Neuronal stem cell (in vitro differentiated cells): Measurements from ENCODE around the gene PLA2G7.

Source experiments
- DNase-seq: peaks from one replicate; pipeline ENCODE4 v3.0.0-alpha.2; 2013; ENCODE audit warnings: low spot score
- H2AFZ ChIP-seq: one replicate; pipeline ENCODE4 v1.6.1; 2013; ENCODE audit warnings: mild to moderate bottlenecking, low read length, inconsistent platforms
- H2AK5ac ChIP-seq: 2 replicates; pipeline ENCODE4 v1.6.1; 2013; ENCODE audit warnings: low read depth, mild to moderate bottlenecking, inconsistent platforms, low read length, moderate library complexity, mixed read lengths
- H2BK120ac ChIP-seq: 2 replicates; pipeline ENCODE4 v1.6.1; 2013; ENCODE audit warnings: low read depth, mild to moderate bottlenecking, inconsistent platforms, low read length, moderate library complexity, mixed read lengths
- H2BK12ac ChIP-seq: one replicate; pipeline ENCODE4 v1.6.1; 2013; ENCODE audit warnings: low read length, inconsistent platforms
- H2BK15ac ChIP-seq: 2 replicates; pipeline ENCODE4 v1.6.1; 2013; ENCODE audit warnings: mild to moderate bottlenecking, low read length, inconsistent platforms, mixed read lengths
- H2BK5ac ChIP-seq: one replicate; pipeline ENCODE4 v1.6.1; 2013; ENCODE audit warnings: inconsistent platforms, mild to moderate bottlenecking, low read length, moderate library complexity
- H3K14ac ChIP-seq: one replicate; pipeline ENCODE4 v1.6.1; 2013; ENCODE audit warnings: low read length, inconsistent platforms
- H3K18ac ChIP-seq: 2 replicates; pipeline ENCODE4 v1.6.1; 2013; ENCODE audit warnings: low read length, inconsistent platforms
- H3K23ac ChIP-seq: 2 replicates; pipeline ENCODE4 v1.6.1; 2013; ENCODE audit warnings: low read depth, mild to moderate bottlenecking, mixed read lengths, low read length, inconsistent platforms; ENCODE audit not compliant: poor library complexity
- H3K27ac ChIP-seq: replicated peaks from 3 replicates; pipeline ENCODE4 v1.5.1; 2013; ENCODE audit warnings: low read length, inconsistent platforms
- H3K27me3 ChIP-seq, 3 experiments: 2 replicates each; pipeline ENCODE4 v1.6.1; 2013; ENCODE audit warnings: low read length in 3 of 3, mild to moderate bottlenecking in 2 of 3, inconsistent platforms in 1 of 3, low read depth in 1 of 3, mixed read lengths in 1 of 3, moderate library complexity in 1 of 3; ENCODE audit not compliant: control insufficient read depth in 3 of 3, insufficient read depth in 3 of 3
- H3K36me3 ChIP-seq, 2 donors: replicated peaks in 1 of 2; 2 replicates each; pipeline ENCODE4 v1.6.1; 2013; ENCODE audit warnings: low read length in 2 of 2; ENCODE audit not compliant: control insufficient read depth in 2 of 2, insufficient read depth in 2 of 2
- H3K4ac ChIP-seq: 2 replicates; pipeline ENCODE4 v1.6.1; 2013; ENCODE audit warnings: inconsistent platforms, mild to moderate bottlenecking, low read length, moderate library complexity
- H3K4me1 ChIP-seq, 2 donors: 1 replicate in 1 of 2; 2 replicates in 1 of 2; pipeline ENCODE4 v1.6.1; 2013; ENCODE audit warnings: low read length in 2 of 2, low read depth in 1 of 2; ENCODE audit not compliant: control insufficient read depth in 2 of 2, insufficient read depth in 1 of 2
- H3K4me2 ChIP-seq: one replicate; pipeline ENCODE4 v1.6.1; 2013; ENCODE audit warnings: mild to moderate bottlenecking, low read length, inconsistent platforms; ENCODE audit not compliant: insufficient read depth, poor library complexity, severe bottlenecking
- H3K4me3 ChIP-seq, 2 donors: 2 replicates each; pipeline ENCODE4 v1.5.1; 2013; ENCODE audit warnings: low read length in 2 of 2, mild to moderate bottlenecking in 2 of 2, inconsistent platforms in 1 of 2, moderate library complexity in 1 of 2
- H3K79me1 ChIP-seq: one replicate; pipeline ENCODE4 v1.6.1; 2013; ENCODE audit warnings: low read depth, mild to moderate bottlenecking, inconsistent platforms, low read length, moderate library complexity
- H3K9ac ChIP-seq: one replicate; pipeline ENCODE4 v1.6.1; 2013; ENCODE audit warnings: mild to moderate bottlenecking, low read depth, low read length, inconsistent platforms; ENCODE audit not compliant: poor library complexity
- H3K9me3 ChIP-seq, 2 donors: replicated peaks in 1 of 2; 2 replicates each; pipeline versions ENCODE3 to v1.6.1; 2013; ENCODE audit warnings: low read length in 2 of 2, mild to moderate bottlenecking in 2 of 2, inconsistent platforms in 1 of 2, low read depth in 1 of 2, mixed read lengths in 1 of 2, moderate library complexity in 1 of 2; ENCODE audit not compliant: control insufficient read depth in 2 of 2, insufficient read depth in 1 of 2
- H4K8ac ChIP-seq: one replicate; pipeline ENCODE4 v1.6.1; 2013; ENCODE audit warnings: low read depth, mild to moderate bottlenecking, inconsistent platforms, low read length, moderate library complexity
- H4K91ac ChIP-seq: one replicate; pipeline ENCODE4 v1.6.1; 2013; ENCODE audit warnings: low read length, low read depth, mild to moderate bottlenecking, inconsistent platforms; ENCODE audit not compliant: poor library complexity
- WGBS, 2 donors: extraction: QIAGEN DNeasy Blood & Tissue Kit; methylation state at CpG; one replicate each; pipeline ENCODE4 v1.1.7; 2013; ENCODE audit warnings: missing lambda C conversion rate in 2 of 2, mixed read lengths in 1 of 2; ENCODE audit not compliant: insufficient read length in 2 of 2, insufficient replicate concordance in 1 of 2; ENCODE audit errors: extremely low coverage in 2 of 2; 5-methylcytosine and 5-hydroxymethylcytosine counted together

Gene PLA2G7

GRCh38 chr6:46735720-46736031 lies 501 bp upstream of the PLA2G7 start:
- Histone ChIP-seq H3K4me1 (peaks cover 2 to 3% of the 10 kb centered on the region in 2 donors), H2BK120ac (no peak overlapping the region), H3K36me3 (no peaks in the 10 kb centered on the region), H3K14ac (peak overlapping the region; percentile 60), H4K91ac (no peak overlapping the region), H3K27me3 (peaks cover 0 to 57% (median 9%) of the 10 kb centered on the region in 3 experiments), H3K4me2 (peak overlapping the region; percentile 90), H3K9me3 (no peaks in the 10 kb centered on the region), H4K8ac (no peak overlapping the region), H3K18ac (no peak overlapping the region), H3K4ac (no peak overlapping the region), H3K79me1 (no peaks in the 10 kb centered on the region), H2BK5ac (peak overlapping the region; percentile 55), H2BK15ac (peak overlapping the region; percentile 79), H2AFZ (peak overlapping the region; percentile 92), H3K23ac (no peak overlapping the region), H3K4me3 (peak overlapping the region in 1 of 2 donors; percentile 90), H2BK12ac (no peak overlapping the region), H3K9ac (no peak overlapping the region), H2AK5ac (no peak overlapping the region), H3K27ac (no peak overlapping the region)
- WGBS, 2 donors = no CpG with 5 or more reads among the region's 8 CpGs
- no peak for DNase-seq

DNA sequence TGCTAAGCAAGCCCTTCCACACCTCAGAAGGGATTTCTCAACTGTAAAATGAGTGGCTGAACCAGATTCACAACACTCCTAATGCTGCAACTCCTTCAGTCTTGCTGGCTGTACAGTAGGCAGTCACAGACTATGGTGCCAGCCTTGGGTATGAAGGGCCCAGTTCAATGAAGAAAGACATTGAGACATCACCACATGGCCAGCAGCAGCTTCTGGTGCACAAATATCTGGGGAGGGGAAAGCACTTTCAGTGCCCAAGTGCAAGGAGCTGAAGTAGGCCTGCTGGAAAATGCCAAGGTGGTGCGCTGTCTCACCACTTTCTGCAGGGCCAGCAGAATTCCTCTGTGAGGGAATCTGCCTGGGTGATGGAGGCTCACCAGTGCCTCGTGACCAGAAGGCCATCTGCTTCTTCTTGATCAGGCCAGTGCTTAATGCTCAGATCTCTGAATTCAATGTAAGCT lies 1.8 kb downstream of the PLA2G7 start:
- Histone ChIP-seq H3K36me3 (no peaks in the 10 kb centered on the region), H2BK12ac (no peak overlapping the region), H2AFZ (no peak overlapping the region), H3K9ac (peak overlapping the region; percentile 13), H3K4ac (no peak overlapping the region), H3K23ac (no peak overlapping the region), H3K4me3 (no peak overlapping the region), H2BK15ac (no peak overlapping the region), H3K14ac (no peak overlapping the region), H3K9me3 (no peaks in the 10 kb centered on the region), H3K27me3 (peaks cover 0 to 57% (median 9%) of the 10 kb centered on the region in 3 experiments), H3K4me2 (no peak overlapping the region), H2AK5ac (no peak overlapping the region), H3K18ac (peak overlapping the region; percentile 42), H2BK120ac (no peak overlapping the region), H3K4me1 (peaks cover 2 to 3% of the 10 kb centered on the region in 2 donors), H4K8ac (no peak overlapping the region), H3K27ac (no peak overlapping the region), H3K79me1 (no peaks in the 10 kb centered on the region), H4K91ac (no peak overlapping the region), H2BK5ac (no peak overlapping the region)
- no CpG with 5 or more reads among the region's 2 CpGs for WGBS, 2 donors
- DNase-seq = no peak

DNA sequence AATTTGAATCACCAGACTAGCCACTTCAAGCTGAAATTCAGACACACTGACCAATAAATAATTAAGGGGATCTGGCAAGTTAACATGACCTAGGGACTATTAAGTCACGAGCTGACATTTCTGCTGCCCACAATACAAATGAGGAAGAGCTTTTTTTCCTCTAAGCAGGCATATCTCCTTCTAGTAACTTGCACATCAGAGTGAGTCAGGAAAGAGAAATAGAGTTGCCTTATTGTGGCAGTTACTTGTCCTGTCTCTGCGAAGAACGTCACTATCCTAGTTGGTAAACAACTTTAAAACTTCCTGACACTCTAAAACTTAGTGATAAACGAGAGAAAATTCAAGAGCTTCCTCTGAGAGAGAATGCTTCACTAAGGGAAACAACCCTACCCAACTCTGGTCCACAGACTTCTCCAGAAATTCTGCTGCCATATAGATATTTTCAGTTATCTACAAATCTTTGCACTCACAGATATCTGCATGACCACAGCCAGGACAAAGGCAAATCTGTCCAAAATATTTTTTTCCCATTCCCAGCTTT lies 4.2 kb downstream of the PLA2G7 start:
- Histone ChIP-seq H3K9ac (no peak overlapping the region), H2AK5ac (no peak overlapping the region), H3K4me3 (no peak overlapping the region), H3K4me2 (no peak overlapping the region), H3K14ac (no peak overlapping the region), H3K4ac (no peak overlapping the region), H3K36me3 (no peaks in the 10 kb centered on the region), H2BK12ac (no peak overlapping the region), H3K27ac (no peak overlapping the region), H3K9me3 (no peaks in the 10 kb centered on the region), H2BK5ac (no peak overlapping the region), H2BK120ac (no peak overlapping the region), H3K27me3 (peaks cover 0 to 39% (median 4%) of the 10 kb centered on the region in 3 experiments), H3K4me1 (peaks cover 2 to 3% of the 10 kb centered on the region in 2 donors), H2AFZ (no peak overlapping the region), H3K79me1 (no peaks in the 10 kb centered on the region), H4K8ac (no peak overlapping the region), H3K23ac (no peak overlapping the region), H4K91ac (no peak overlapping the region), H3K18ac (no peak overlapping the region), H2BK15ac (no peak overlapping the region)
- no CpG with 5 or more reads among the region's 4 CpGs for WGBS, 2 donors
- DNase-seq = no peak

DNA sequence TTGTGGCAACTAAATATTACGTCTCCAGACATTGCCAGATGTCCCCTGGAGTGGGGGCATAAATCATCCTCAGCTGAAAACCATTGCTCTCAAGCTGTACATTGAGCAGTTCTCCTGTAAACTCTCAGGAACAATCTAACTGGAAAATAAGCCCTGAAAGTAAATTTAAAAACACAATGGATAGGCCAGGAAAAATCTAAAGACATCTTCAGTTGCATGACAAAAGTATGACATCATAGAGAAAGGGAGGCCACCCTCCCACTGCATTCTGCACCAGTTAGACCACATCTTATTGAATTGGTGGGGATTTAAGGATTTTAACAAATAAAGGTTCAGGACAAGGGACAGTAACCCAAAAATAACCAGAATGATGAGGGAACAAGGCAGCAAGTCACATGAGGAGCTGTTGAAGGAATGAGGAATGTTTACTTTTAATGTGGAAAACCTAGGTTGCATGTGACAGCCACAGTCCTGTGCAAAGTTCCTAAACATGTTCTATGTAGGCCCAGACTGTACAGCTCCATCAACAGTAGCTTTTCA lies 5.3 kb downstream of the PLA2G7 start:
- Histone ChIP-seq H2BK120ac (no peak overlapping the region), H3K9me3 (no peaks in the 10 kb centered on the region), H2BK5ac (no peak overlapping the region), H3K14ac (no peak overlapping the region), H3K4ac (no peak overlapping the region), H3K27me3 (peaks cover 0 to 28% (median 0%) of the 10 kb centered on the region in 3 experiments), H2AK5ac (no peak overlapping the region), H3K18ac (no peak overlapping the region), H2BK15ac (no peak overlapping the region), H3K36me3 (no peaks in the 10 kb centered on the region), H3K4me3 (no peak overlapping the region), H2BK12ac (no peak overlapping the region), H3K79me1 (no peaks in the 10 kb centered on the region), H4K8ac (no peak overlapping the region), H2AFZ (no peak overlapping the region), H3K4me2 (no peak overlapping the region), H3K27ac (no peak overlapping the region), H3K23ac (no peak overlapping the region), H3K4me1 (no peaks in the 10 kb centered on the region), H4K91ac (no peak overlapping the region), H3K9ac (no peak overlapping the region)
- no peak for DNase-seq
- no CpG with 5 or more reads among the region's 1 CpG for WGBS, 2 donors
